ENCODE results near the gene GPN3. TPM values are rescaled to one million over a fixed set of nuclear protein-coding genes. Genes with fewer than 3 reads are reported as not detected.
"Not testable (repeated sequence)": the region's sequence is repeated elsewhere in the genome, so short reads cannot be mapped to it uniquely, and the experiment has no call there.

Gene GPN3
- total and polyA plus RNA-seq, 2 of the 13 experiments (the other 11 are each of a cell fraction or from before 2014, with no cell fraction given): 28.7 to 29.5 TPM

DNA sequence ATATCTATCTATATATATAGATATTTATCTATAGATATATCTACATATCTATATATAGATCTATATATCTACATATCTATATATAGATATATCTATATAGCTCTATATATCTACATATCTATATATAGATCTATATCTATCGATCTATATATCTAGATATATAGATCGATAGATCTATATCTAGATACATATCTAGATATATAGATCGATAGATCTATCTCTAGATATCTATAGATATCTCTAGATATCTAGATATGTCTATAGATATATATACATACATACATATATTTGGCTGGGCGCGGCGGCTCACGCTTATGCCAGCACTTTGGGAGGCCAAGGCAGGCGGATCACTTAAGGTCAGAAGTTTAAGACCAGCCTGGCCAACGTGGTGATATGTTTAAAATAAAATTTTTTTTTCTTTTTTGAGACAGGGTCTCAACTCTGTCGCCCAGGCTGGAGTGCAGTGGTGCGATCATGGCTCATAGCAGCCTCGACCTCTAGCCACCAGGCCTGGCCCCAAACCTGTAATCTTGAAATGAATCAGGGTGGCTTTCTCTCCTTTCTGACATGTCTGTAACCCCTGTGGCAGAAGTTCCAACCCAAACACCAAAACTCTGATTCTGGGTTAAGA is 36.0 kb downstream of the GPN3 start:
- no peak overlapping the region for H3K27ac ChIP-seq (ENCODE audit: extremely low read length, insufficient read depth, low read length)
- POLR2A ChIA-PET: interaction anchor here (0.9 to 1.5 kb wide), 8 partner anchors 17 to 340 kb away, joined by 3 to 15 read pairs (median 3); partner anchors contain the start of genes ARPC3, ATP2A2, FAM216A and GPN3
- 89% methylated on average over 12 of the region's 12 CpGs for WGBS (ENCODE audit: low lambda C conversion rate)
- BruUV-seq (replicated peaks): no TSS peak
- H3K4me3 ChIP-seq (replicated peaks in 1 of 3; ENCODE audit: insufficient read depth in 1 of 3, low read depth in 2 of 3, low read length in 3 of 3): peak overlapping the region in 2 of 3 experiments; percentile 57 to 59; a peak in 2 of 6 replicates
- no peak overlapping the region for H3K9ac ChIP-seq (ENCODE audit: insufficient read depth, low read depth, low read length)
- no peak for FAIRE-seq
- peaks cover under 1 to 14% of the 10 kb centered on the region in 2 experiments; a peak in 2 of 5 replicates for H3K36me3 ChIP-seq (replicated peaks in 1 of 2; ENCODE audit: control insufficient read depth in 1 of 2, insufficient read depth in 2 of 2, low read length in 2 of 2)
- H3K27me3 ChIP-seq (ENCODE audit: control insufficient read depth in 1 of 2, insufficient read depth in 2 of 2, low read length in 2 of 2): no peaks in the 10 kb centered on the region
- no peak for ATAC-seq
- DNase-seq (ENCODE audit: low spot score): no peak
- H3K4me1 ChIP-seq (ENCODE audit: insufficient read depth, low read length): no peaks in the 10 kb centered on the region
- H3K9me3 ChIP-seq (ENCODE audit: low read length): no peaks in the 10 kb centered on the region
- intact Hi-C loops (cut with micrococcal nuclease; ENCODE audit: unreplicated experiment) (loop anchor here (2.0 to 5.0 kb wide), 2 partner anchors 75 to 331 kb away; no protein-coding TSS in a partner anchor), in situ Hi-C loops (cut with HindIII; ENCODE audit: extremely low pct_ligation_motif_present, low pct_unique_long_range_greater_than_20kb) (loop anchor here (25.0 kb wide), 1 partner anchor 320 kb away; the partner anchor contains the start of gene IFT81)
- H2AFZ ChIP-seq (ENCODE audit: low read length): no peak overlapping the region
- no peaks in the 10 kb centered on the region for H3K79me2 ChIP-seq (ENCODE audit: insufficient read depth, low read length)
- CTCF ChIA-PET (ENCODE audit: low intra/inter-chr PET ratio, low total read pairs): interaction anchor here (1.2 to 2.0 kb wide), 3 partner anchors 29 to 332 kb away, joined by 5 to 7 read pairs (median 6); partner anchors contain the start of gene ANAPC7
- H3K4me2 ChIP-seq (ENCODE audit: low read depth, low read length): no peak overlapping the region; the same call in 1 of the 2 replicates
- no peaks in the 10 kb centered on the region for H4K20me1 ChIP-seq (ENCODE audit: insufficient read depth, low read length)
- TF ChIP-seq HDAC6 (IDR thresholded peaks at IDR 0.05; ENCODE audit: low read depth, low read length): no peak
- peak; percentile 5 for TF ChIP-seq HNRNPLL (IDR thresholded peaks at IDR 0.05; ENCODE audit: low read depth, low read length, poor library complexity, severe bottlenecking)
- no peak for TF ChIP-seq RERE (CRISPR knock-in tag; IDR thresholded peaks at IDR 0.05; ENCODE audit: low read depth)
- no peak for TF ChIP-seq CBX5 (CRISPR knock-in tag; IDR thresholded peaks at IDR 0.05; ENCODE audit: borderline replicate concordance)
- no peak for TF ChIP-seq POLR2G (IDR thresholded peaks at IDR 0.05; ENCODE audit: low read depth, low read length)
- TF ChIP-seq CREM (IDR thresholded peaks at IDR 0.05): no peak
- TF ChIP-seq CREM (CRISPR knock-in tag; IDR thresholded peaks at IDR 0.05): no peak
- TF ChIP-seq ZNF136 (CRISPR knock-in tag; IDR thresholded peaks at IDR 0.05; ENCODE audit: low read depth): no peak

DNA sequence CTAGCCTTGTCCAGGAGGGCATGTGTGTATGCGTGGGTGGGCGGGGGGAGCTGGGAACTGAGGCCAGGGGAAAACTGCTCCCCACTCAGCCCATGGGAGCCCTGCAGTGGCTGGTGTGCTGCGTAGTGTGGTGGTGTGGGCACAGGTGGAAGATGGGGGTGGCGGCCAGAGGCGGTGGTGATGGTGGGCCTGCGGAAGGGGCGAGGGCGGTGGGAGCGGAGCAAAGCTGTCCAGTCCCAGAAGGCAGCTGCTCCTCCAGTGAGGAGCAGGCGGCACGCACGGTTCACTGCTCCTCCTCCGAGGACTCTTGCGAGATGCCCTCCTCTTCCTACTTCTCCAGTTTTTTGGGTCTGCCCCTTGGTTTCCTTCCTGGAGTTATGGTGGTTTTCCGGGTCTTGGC is 38.4 kb downstream of the GPN3 start:
- intact Hi-C loops (cut with micrococcal nuclease; ENCODE audit: unreplicated experiment): loop anchor here (2.0 to 5.0 kb wide), 2 partner anchors 72 to 329 kb away; no protein-coding TSS in a partner anchor
- H3K9ac ChIP-seq (ENCODE audit: insufficient read depth, low read depth, low read length); H3K4me3 ChIP-seq (replicated peaks in 1 of 3; ENCODE audit: insufficient read depth in 1 of 3, low read depth in 2 of 3, low read length in 3 of 3); H3K27ac ChIP-seq (ENCODE audit: extremely low read length, insufficient read depth, low read length); H3K4me1 ChIP-seq (ENCODE audit: insufficient read depth, low read length); H3K27me3 ChIP-seq (ENCODE audit: control insufficient read depth in 1 of 2, insufficient read depth in 2 of 2, low read length in 2 of 2); H3K9me3 ChIP-seq (ENCODE audit: low read length); H3K4me2 ChIP-seq (ENCODE audit: low read depth, low read length); POLR2A ChIA-PET; CTCF ChIA-PET (ENCODE audit: low intra/inter-chr PET ratio, low total read pairs); BruUV-seq (replicated peaks); H4K20me1 ChIP-seq (ENCODE audit: insufficient read depth, low read length); FAIRE-seq; H2AFZ ChIP-seq (ENCODE audit: low read length); H3K79me2 ChIP-seq (ENCODE audit: insufficient read depth, low read length); H3K36me3 ChIP-seq (replicated peaks in 1 of 2; ENCODE audit: control insufficient read depth in 1 of 2, insufficient read depth in 2 of 2, low read length in 2 of 2); DNase-seq (ENCODE audit: low spot score): not testable (repeated sequence)
- in situ Hi-C loops (cut with HindIII; ENCODE audit: extremely low pct_ligation_motif_present, low pct_unique_long_range_greater_than_20kb): loop anchor here (25.0 kb wide), 1 partner anchor 317 kb away; the partner anchor contains the start of gene IFT81
- ATAC-seq: 0 out of 3 replicates have a peak, but pooled peaks have one; percentile 10
- 73% methylated on average over 15 of the region's 15 CpGs for WGBS (ENCODE audit: low lambda C conversion rate)

Measured in HepG2 (cell line).